GM23338 (cell line): ENCODE results near the gene NQO2. TPM values are rescaled to one million over a fixed set of nuclear protein-coding genes. Genes with fewer than 3 reads are reported as not detected.

Source experiments
- ATAC-seq: fragments of 200-7000 bp; cut with Tn5 transposase; 3 replicates; pipeline ENCODE4 v1.9.1; 2020
- DNase-seq: peaks from one replicate; pipeline ENCODE4 v3.0.0-alpha.2; 2015; ENCODE audit warnings: low spot score
- H2AFZ ChIP-seq: fragments of 200-600 bp; sonication (generic); 2 replicates; pipeline ENCODE4 v1.8.0; 2016; ENCODE audit warnings: antibody characterized with exemption, mild to moderate bottlenecking, moderate library complexity
- H3F3A ChIP-seq: fragments of 200-600 bp; sonication (generic); replicated peaks from 2 replicates; pipeline ENCODE4 v1.8.0; 2017; ENCODE audit warnings: antibody characterized with exemption, mixed run types, low read depth
- H3K27ac ChIP-seq: fragments of 200-600 bp; sonication (generic); 2 replicates; pipeline ENCODE4 v1.6.1; 2016; ENCODE audit warnings: low read depth
- H3K27me3 ChIP-seq: fragments of 200-600 bp; sonication (generic); 2 replicates; pipeline ENCODE4 v1.8.0; 2016; ENCODE audit warnings: mild to moderate bottlenecking, mixed run types, moderate library complexity; ENCODE audit not compliant: insufficient read depth
- H3K36me3 ChIP-seq: fragments of 200-600 bp; sonication (generic); 2 replicates; pipeline ENCODE4 v1.8.0; 2016; ENCODE audit warnings: mild to moderate bottlenecking; ENCODE audit not compliant: insufficient read depth
- H3K4me1 ChIP-seq: fragments of 200-600 bp; sonication (generic); 2 replicates; pipeline ENCODE4 v1.8.0; 2016; ENCODE audit warnings: mild to moderate bottlenecking, moderate library complexity; ENCODE audit not compliant: insufficient read depth
- H3K4me2 ChIP-seq: fragments of 200-600 bp; sonication (generic); 2 replicates; pipeline ENCODE4 v1.7.1; 2017; ENCODE audit warnings: mixed run types
- H3K4me3 ChIP-seq: fragments of 200-600 bp; sonication (generic); 2 replicates; pipeline ENCODE4 v1.6.1; 2016; ENCODE audit warnings: mixed run types
- H3K79me2 ChIP-seq: fragments of 200-600 bp; sonication (generic); replicated peaks from 2 replicates; pipeline ENCODE4 v1.8.0; 2017; ENCODE audit warnings: mild to moderate bottlenecking; ENCODE audit not compliant: insufficient read depth
- H3K9me2 ChIP-seq: fragments of 200-600 bp; sonication (generic); 2 replicates; pipeline ENCODE4 v1.8.0; 2017; ENCODE audit not compliant: insufficient read depth
- H4K20me1 ChIP-seq: fragments of 200-600 bp; sonication (generic); replicated peaks from 2 replicates; pipeline ENCODE4 v1.8.0; 2017; ENCODE audit warnings: mild to moderate bottlenecking; ENCODE audit not compliant: insufficient read depth
- H3K27ac Mint-ChIP-seq: 2 replicates; pipeline ENCODE4 v1.8.0; 2020; ENCODE audit warnings: inconsistent platforms, mild to moderate bottlenecking, moderate library complexity, mixed read lengths
- H3K27me3 Mint-ChIP-seq: 3 replicates; pipeline ENCODE4 v1.8.0; 2022; ENCODE audit warnings: low read depth, mild to moderate bottlenecking, moderate library complexity, mixed read lengths, inconsistent platforms; ENCODE audit not compliant: insufficient read depth, poor library complexity
- H3K36me3 Mint-ChIP-seq: 3 replicates; pipeline ENCODE4 v1.8.0; 2021; ENCODE audit warnings: low read depth, mild to moderate bottlenecking, inconsistent platforms, moderate library complexity, mixed read lengths
- H3K4me1 Mint-ChIP-seq: 3 replicates; pipeline ENCODE4 v1.8.0; 2020; ENCODE audit warnings: mild to moderate bottlenecking, inconsistent platforms, mixed read lengths
- H3K4me3 Mint-ChIP-seq: 3 replicates; pipeline ENCODE4 v1.8.0; 2021; ENCODE audit warnings: moderate library complexity, mild to moderate bottlenecking, inconsistent platforms, mixed read lengths
- H3K9me3 Mint-ChIP-seq: 3 replicates; pipeline ENCODE4 v1.8.0; 2020; ENCODE audit warnings: moderate library complexity, mild to moderate bottlenecking, inconsistent platforms, mixed read lengths
- CTCF ChIP-seq, 2 experiments: fragments of 200-600 bp in 1 of 2; sonication (generic) in 1 of 2; conservative IDR thresholded peaks; 2 replicates each; pipeline versions ENCODE4 v1.5.1 to v1.6.1; 2016 to 2017; ENCODE audit warnings: antibody characterized with exemption in 2 of 2, low read depth in 2 of 2, mild to moderate bottlenecking in 2 of 2, moderate library complexity in 1 of 2
- ETS1 ChIP-seq: IDR thresholded peaks from 2 replicates; pipeline ENCODE4 v1.6.1; 2016; ENCODE audit warnings: antibody characterized with exemption
- EZH2 ChIP-seq: fragments of 200-600 bp; sonication (generic); IDR thresholded peaks from one replicate; pipeline ENCODE4 v1.8.0; 2017; ENCODE audit warnings: antibody characterized with exemption, mild to moderate bottlenecking, low read depth; ENCODE audit not compliant: unreplicated experiment
- EZH2phosphoT487 ChIP-seq: fragments of 200-600 bp; sonication (generic); IDR thresholded peaks from one replicate; pipeline ENCODE4 v1.8.1; 2018; ENCODE audit warnings: antibody characterized with exemption; ENCODE audit not compliant: unreplicated experiment
- JUNB ChIP-seq: IDR thresholded peaks from one replicate; pipeline ENCODE4 v1.6.1; 2016; ENCODE audit warnings: antibody characterized with exemption; ENCODE audit not compliant: unreplicated experiment
- NANOG ChIP-seq: IDR thresholded peaks from 2 replicates; pipeline ENCODE4 v1.6.1; 2016; ENCODE audit warnings: antibody characterized with exemption, borderline replicate concordance
- POLR2AphosphoS5 ChIP-seq: IDR thresholded peaks from 2 replicates; pipeline ENCODE4 v1.6.1; 2016; ENCODE audit warnings: antibody characterized with exemption, low read depth
- REST ChIP-seq: IDR thresholded peaks from one replicate; pipeline ENCODE4 v1.6.1; 2018; ENCODE audit warnings: antibody characterized with exemption; ENCODE audit not compliant: unreplicated experiment
- STAT1 ChIP-seq: IDR thresholded peaks from one replicate; pipeline ENCODE4 v1.6.1; 2016; ENCODE audit warnings: antibody characterized with exemption; ENCODE audit not compliant: unreplicated experiment
- ZNF114 ChIP-seq: fragments of 250-450 bp; sonication (Bioruptor Pico); IDR thresholded peaks from 2 replicates; pipeline ENCODE4 v1.5.0; 2020; ENCODE audit warnings: mild to moderate bottlenecking, moderate library complexity
- ZNF331 ChIP-seq: fragments of 250-450 bp; sonication (Bioruptor Pico); IDR thresholded peaks from 2 replicates; pipeline ENCODE4 v1.5.0; 2020; ENCODE audit warnings: low read depth, mild to moderate bottlenecking, moderate library complexity
- polyA plus RNA-seq: library from polyadenylated mRNA; unstranded; fragments of >200 nt; fragmentation: Nextera tagmentation; extraction: Ambion mirVana; gene quantifications from 2 replicates; pipeline ENCODE4 v1.2.1, GENCODE V29; 2016
- total RNA-seq: library from RNA; depleted of rRNA; stranded (reverse); fragments of >200 nt; shearing (Covaris generic); gene quantifications from 2 replicates; pipeline ENCODE4 v1.2.3, GENCODE V29; 2014

Gene NQO2
- total and polyA plus RNA-seq, 2 experiments from 2014 or later: 117 to 173 TPM

GRCh38 chr6:3039384-3039783, 39.7 kb downstream of the NQO2 start:
- H3K36me3 ChIP-seq: no peaks in the 10 kb centered on the region
- ATAC-seq (no peak), DNase-seq (no peak)
- H3K9me2 ChIP-seq: no peaks in the 10 kb centered on the region
- H3K27ac Mint-ChIP-seq: no peak overlapping the region
- H4K20me1 ChIP-seq: no peaks in the 10 kb centered on the region
- H3K4me1 Mint-ChIP-seq: peaks cover 11% of the 10 kb centered on the region
- peaks cover 25% of the 10 kb centered on the region for H3K4me1 ChIP-seq
- H3K4me3 ChIP-seq: no peak overlapping the region
- no peaks in the 10 kb centered on the region for H3K36me3 Mint-ChIP-seq
- no peaks in the 10 kb centered on the region for H3K79me2 ChIP-seq
- H3K27me3 Mint-ChIP-seq: peaks cover 3% of the 10 kb centered on the region
- H3K4me3 Mint-ChIP-seq: no peak overlapping the region
- H2AFZ ChIP-seq: no peak overlapping the region
- H3K27ac ChIP-seq: no peak overlapping the region
- peaks cover 2% of the 10 kb centered on the region; the same call in 1 of the 3 replicates for H3K9me3 Mint-ChIP-seq
- H3K4me2 ChIP-seq: no peak overlapping the region
- 0 out of 2 replicates have a peak, but pooled peaks cover 2% of the 10 kb centered on the region for H3F3A ChIP-seq
- no peaks in the 10 kb centered on the region for H3K27me3 ChIP-seq
- no peak for TF ChIP-seq EZH2phosphoT487
- TF ChIP-seq ETS1: no peak
- TF ChIP-seq ZNF331 (CRISPR knock-in tag): no peak
- TF ChIP-seq ZNF114 (CRISPR knock-in tag): no peak
- no peak for TF ChIP-seq NANOG
- no peak for TF ChIP-seq CTCF (conservative IDR thresholded peaks at IDR 0.05; ENCODE audit: low read depth in 2 of 2)
- TF ChIP-seq EZH2: no peak
- no peak for TF ChIP-seq POLR2AphosphoS5
- no peak for TF ChIP-seq REST
- no peak for TF ChIP-seq STAT1
- no peak for TF ChIP-seq JUNB
